Measurements from ENCODE around the gene AGGF1. TPM values are rescaled to one million over a fixed set of nuclear protein-coding genes. Genes with fewer than 3 reads are reported as not detected.

AGGF1 gene
- total RNA-seq, 4 donors from 2014 or later: 30.6 to 69.6 (median 50.1) TPM

GRCh38 chr5:76999451-76999850, 30.8 kb upstream of the AGGF1 start:
- 80% methylated on average over 2 of the region's 2 CpGs; no CpG with 5 or more reads in 1 of the 2 donors for WGBS, 2 donors (ENCODE audit: low coverage in 1 of 2)
- intact Hi-C loops (cut with DNase I; ENCODE audit: low total_unique reads) (no loop called here), in situ Hi-C loops (cut with MboI; ENCODE audit: low pct_ligation_motif_present in 1 of 4, low pct_unique_long_range_greater_than_20kb in 1 of 4, low sequenced_read_pairs in 3 of 4) (no loop called here)
- TF ChIP-seq EP300 (IDR thresholded peaks at IDR 0.05; ENCODE audit: low read depth) (no peak), POLR2AphosphoS5 (IDR thresholded peaks at IDR 0.05) (no peak), POLR2A (IDR thresholded peaks at IDR 0.05) (no peak), CTCF (IDR thresholded peaks at IDR 0.05) (no peak)
- Histone ChIP-seq H3K9me3 (no peaks in the 10 kb centered on the region), H3K27ac (no peak overlapping the region), H3K36me3 (no peaks in the 10 kb centered on the region), H3K27me3 (no peaks in the 10 kb centered on the region), H3K4me3 (no peak overlapping the region), H3K4me1 (no peaks in the 10 kb centered on the region)
- no peak for DNase-seq

GRCh38 chr5:77003246-77003645, 27.0 kb upstream of the AGGF1 start:
- WGBS, 2 donors (ENCODE audit: low coverage in 1 of 2): 20 to 63% methylated on average over 1 of the region's 1 CpG
- intact Hi-C loops (cut with DNase I; ENCODE audit: low total_unique reads) (no loop called here), in situ Hi-C loops (cut with MboI; ENCODE audit: low pct_ligation_motif_present in 1 of 4, low pct_unique_long_range_greater_than_20kb in 1 of 4, low sequenced_read_pairs in 3 of 4) (loop anchor here in 1 of 4 donors (25.0 kb wide), 1 partner anchor 391 kb away; the partner anchor contains the start of gene F2RL2)

GRCh38 chr5:77006124-77006523, 24.1 kb upstream of the AGGF1 start:
- Histone ChIP-seq H3K27ac (no peak overlapping the region), H3K4me1 (no peaks in the 10 kb centered on the region), H3K4me3 (no peak overlapping the region), H3K36me3 (no peaks in the 10 kb centered on the region), H3K9me3 (no peaks in the 10 kb centered on the region), H3K27me3 (peaks cover 9% of the 10 kb centered on the region)
- no peak for DNase-seq
- WGBS, 2 donors (ENCODE audit: low coverage in 1 of 2): 78 to 82% methylated on average over 2 of the region's 2 CpGs
- in situ Hi-C loops (cut with MboI; ENCODE audit: low pct_ligation_motif_present in 1 of 4, low pct_unique_long_range_greater_than_20kb in 1 of 4, low sequenced_read_pairs in 3 of 4) (loop anchor here in 1 of 4 donors (25.0 kb wide), 1 partner anchor 394 kb away; the partner anchor contains the start of gene F2RL2), intact Hi-C loops (cut with DNase I; ENCODE audit: low total_unique reads) (no loop called here)
- TF ChIP-seq POLR2A (IDR thresholded peaks at IDR 0.05): no peak
- TF ChIP-seq CTCF (IDR thresholded peaks at IDR 0.05): no peak
- TF ChIP-seq POLR2AphosphoS5 (IDR thresholded peaks at IDR 0.05): no peak
- TF ChIP-seq EP300 (IDR thresholded peaks at IDR 0.05; ENCODE audit: low read depth): no peak

More at GRCh38 chr5:77003246-77003645, 27.0 kb upstream of the AGGF1 start:
- Histone ChIP-seq H3K9me3 (no peaks in the 10 kb centered on the region), H3K27ac (no peak overlapping the region), H3K4me1 (no peaks in the 10 kb centered on the region), H3K4me3 (no peak overlapping the region), H3K27me3 (peaks cover 9% of the 10 kb centered on the region), H3K36me3 (no peaks in the 10 kb centered on the region)
- DNase-seq: no peak
- TF ChIP-seq POLR2AphosphoS5 (IDR thresholded peaks at IDR 0.05): no peak
- TF ChIP-seq CTCF (IDR thresholded peaks at IDR 0.05): no peak
- TF ChIP-seq POLR2A (IDR thresholded peaks at IDR 0.05): no peak

GRCh38 chr5:77008413-77008812, 21.8 kb upstream of the AGGF1 start:
- H3K9me3 ChIP-seq: no peaks in the 10 kb centered on the region
- no peak overlapping the region for H3K4me3 ChIP-seq
- H3K27me3 ChIP-seq: peaks cover 11% of the 10 kb centered on the region
- no peak for DNase-seq
- no peaks in the 10 kb centered on the region for H3K4me1 ChIP-seq
- WGBS, 2 donors (ENCODE audit: low coverage in 1 of 2): 80 to 81% methylated on average over 1 to 3 of the region's 3 CpGs
- no peak for TF ChIP-seq POLR2A (IDR thresholded peaks at IDR 0.05)
- TF ChIP-seq POLR2AphosphoS5 (IDR thresholded peaks at IDR 0.05): no peak
- no peak for TF ChIP-seq EP300 (IDR thresholded peaks at IDR 0.05; ENCODE audit: low read depth)
- no peak for TF ChIP-seq CTCF (IDR thresholded peaks at IDR 0.05)
- H3K36me3 ChIP-seq: no peaks in the 10 kb centered on the region
- H3K27ac ChIP-seq: no peak overlapping the region
- intact Hi-C loops (cut with DNase I; ENCODE audit: low total_unique reads) (no loop called here), in situ Hi-C loops (cut with MboI; ENCODE audit: low pct_ligation_motif_present in 1 of 4, low pct_unique_long_range_greater_than_20kb in 1 of 4, low sequenced_read_pairs in 3 of 4) (loop anchor here in 1 of 4 donors (25.0 kb wide), 1 partner anchor 396 kb away; the partner anchor contains the start of gene F2RL2)

Data from transverse colon (tissue), 4 donors.